DMS 273 (cell line): Measurements from ENCODE around the gene TCTN1.
"Not testable (repeated sequence)": the region's sequence is repeated elsewhere in the genome, so short reads cannot be mapped to it uniquely, and the experiment has no call there.

Source experiments
- DNase-seq: peaks from one replicate; lab custom pipeline; 2025; ENCODE audit not compliant: unreplicated experiment; lab: John Stamatoyannopoulos, UW

The TCTN1 gene

DNA sequence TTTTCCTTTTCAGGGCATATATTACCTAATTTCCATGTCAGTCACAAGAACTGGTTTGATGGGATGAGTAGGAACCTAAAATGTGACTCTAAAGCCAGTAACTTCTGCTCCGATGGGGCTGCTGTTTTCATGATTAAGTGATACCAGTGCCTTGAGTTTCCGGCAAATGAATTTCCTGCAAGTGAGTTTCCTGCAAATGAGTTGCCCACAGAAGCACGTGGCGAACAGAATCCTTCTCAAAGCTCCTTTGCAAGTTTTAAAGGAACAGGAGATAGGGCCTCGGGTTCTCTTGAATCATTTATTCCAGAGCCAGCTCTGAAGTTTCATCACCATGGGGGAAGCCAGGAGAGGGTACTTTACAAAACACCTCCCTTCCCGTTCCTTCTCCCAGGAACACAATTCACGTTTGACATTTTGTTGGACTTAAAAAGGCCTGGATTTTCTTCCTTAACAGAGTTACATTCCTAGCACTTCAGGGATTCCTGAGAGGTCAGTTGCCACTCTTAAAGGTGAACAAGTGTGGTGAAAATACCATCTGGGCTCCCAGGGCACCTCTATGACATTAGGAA lies 28.6 kb upstream of the TCTN1 start:
- no peak for DNase-seq

DNA sequence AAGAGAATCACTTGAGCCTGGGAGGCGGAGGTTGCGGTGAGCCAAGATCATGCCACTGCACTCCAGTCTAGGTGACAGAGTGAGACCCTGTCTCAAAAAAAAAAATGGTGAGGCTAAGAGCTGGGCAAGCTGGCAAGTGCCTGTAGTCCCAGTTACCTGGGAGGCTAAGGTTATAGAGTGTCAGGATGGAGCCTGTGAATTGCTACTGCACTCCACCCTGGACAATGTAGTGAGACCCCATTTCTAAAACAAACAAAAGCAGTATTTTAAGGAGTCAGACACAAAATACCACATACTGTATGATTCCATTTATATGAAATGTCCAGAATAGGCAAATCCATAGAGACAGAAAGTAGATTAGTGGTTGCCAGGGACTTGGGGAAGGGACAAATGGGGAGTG lies 26.8 kb upstream of the TCTN1 start:
- DNase-seq: not testable (repeated sequence)

DNA sequence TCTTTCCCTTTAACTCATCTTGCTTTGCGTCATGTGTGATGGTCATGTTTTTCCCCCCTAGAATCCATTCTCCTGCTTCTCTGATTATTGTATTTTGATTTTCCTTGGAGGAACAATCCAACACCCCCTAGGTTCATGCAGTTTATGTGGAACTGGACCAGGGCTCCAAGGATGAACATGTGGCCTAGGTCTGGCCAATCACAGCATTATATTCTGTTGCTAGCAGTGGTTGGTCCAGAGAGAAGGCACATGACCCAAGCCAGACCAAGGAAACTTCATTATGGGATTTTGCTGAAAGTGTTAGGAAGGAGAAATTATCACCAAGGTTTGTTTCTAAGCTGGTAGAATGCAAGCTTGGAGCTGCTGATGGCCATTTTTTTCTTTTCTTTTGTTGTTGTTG lies 23.9 kb upstream of the TCTN1 start:
- DNase-seq: no peak

DNA sequence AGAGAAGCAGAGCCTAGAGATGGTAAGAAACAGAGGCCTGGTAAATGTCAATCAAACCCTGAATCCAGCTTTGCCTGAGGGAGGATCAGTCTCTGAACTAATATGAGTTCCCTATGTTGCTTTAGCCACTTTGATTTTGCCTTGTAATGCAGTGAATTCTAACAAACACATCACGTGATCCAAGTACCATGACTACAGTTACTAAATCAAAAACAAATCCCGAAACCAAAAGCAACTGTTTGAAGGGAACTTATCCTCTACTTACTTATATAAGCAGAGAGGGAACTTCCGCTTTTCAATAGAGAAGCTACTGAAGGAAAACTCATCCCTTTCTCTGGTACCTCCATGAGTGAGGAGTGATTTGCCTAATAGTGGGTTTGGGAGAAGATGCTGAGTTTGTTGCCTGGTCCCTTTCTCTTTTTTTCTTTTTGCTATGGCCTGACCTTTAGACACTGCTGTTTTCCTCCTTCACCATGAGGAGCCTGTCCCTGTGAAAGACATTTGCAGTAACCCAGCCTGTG lies 23.1 kb upstream of the TCTN1 start:
- DNase-seq: peak; percentile 15

DNA sequence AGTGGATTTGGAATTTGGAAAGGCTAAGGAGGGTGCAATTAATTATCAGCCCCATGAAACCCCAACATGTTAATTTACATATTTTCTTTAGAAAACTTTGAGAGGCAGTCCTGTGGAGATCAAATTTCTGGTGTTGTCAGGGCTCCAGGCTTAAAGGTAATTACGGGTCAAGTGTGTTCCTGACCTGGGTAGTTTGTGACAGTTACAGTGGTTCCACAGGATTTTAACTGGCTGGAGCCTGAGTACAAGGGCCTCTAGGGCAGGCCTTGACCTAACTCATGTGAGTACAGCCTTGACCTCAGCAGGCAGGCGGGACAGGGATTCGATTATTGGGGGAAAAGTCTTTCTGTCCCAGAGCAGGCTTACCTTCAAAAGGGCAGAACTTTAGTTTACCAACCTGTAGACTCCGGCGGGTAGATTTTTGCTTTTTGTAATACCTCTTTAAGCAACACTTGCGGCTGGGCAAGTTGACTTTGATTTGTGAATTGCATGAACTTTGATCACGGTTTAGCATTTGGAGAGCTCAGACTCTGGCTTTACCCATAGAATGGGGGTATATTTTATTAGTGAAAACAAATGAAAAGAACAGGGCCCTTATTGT lies 22.4 kb upstream of the TCTN1 start:
- DNase-seq: peak; percentile 24

DNA sequence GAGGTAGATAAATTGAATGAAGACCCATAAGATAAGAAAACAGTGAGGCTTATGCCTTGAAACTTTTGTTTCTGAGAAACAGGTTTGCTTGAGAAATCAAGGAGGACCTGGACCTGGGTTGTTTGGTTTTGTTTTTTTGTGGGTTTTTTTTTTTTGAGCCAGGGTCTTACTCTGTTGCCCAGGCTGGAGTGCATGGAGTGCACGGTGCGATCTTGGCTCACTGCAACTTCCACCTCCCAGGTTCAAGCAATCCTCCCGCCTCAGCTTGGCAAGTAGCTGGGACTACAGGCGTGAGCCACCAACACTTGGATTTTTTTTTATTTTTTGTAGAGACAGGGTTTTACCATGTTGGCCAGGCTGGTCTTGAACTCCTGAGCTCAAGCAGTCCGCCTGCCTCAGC lies 21.9 kb upstream of the TCTN1 start:
- no peak for DNase-seq

DNA sequence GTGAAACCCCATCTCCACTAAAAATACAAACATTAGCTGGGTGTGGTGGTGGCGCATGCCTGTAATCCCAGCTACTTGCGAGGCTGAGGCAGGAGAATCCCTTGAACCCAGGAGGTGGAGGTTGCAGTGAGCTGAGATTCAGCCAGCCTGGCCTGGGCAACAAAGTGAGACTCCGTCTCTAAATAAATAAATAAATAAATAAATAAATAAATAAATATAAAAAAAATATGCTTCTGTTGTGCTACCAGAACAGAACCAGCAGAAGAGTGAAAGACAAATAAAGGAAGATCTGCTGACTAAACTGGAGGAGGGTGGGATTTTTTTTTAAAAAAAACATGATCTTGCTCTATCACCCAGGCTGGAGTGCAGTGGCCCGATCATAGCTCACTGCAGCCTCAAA lies 21.0 kb upstream of the TCTN1 start:
- not testable (repeated sequence) for DNase-seq

DNA sequence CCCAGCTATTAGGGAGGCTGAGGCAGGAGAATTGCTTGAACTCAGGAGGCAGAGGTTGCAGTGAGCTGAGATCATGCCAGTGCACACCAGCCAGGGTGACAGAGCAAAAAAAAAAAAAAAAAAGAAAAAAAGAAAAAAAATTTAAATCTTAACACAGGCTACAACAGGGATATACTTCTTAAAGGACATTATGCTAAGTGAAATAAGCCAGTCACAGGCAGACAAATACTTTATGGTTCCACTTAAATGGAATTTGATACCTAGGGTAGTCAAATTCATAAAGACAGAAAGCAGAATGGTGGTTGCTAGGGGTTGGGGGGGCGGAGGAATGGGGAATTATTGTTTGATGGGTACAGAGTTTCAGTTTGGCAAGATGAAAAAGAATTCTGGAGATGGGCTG lies 16.0 kb upstream of the TCTN1 start:
- no peak for DNase-seq

DNA sequence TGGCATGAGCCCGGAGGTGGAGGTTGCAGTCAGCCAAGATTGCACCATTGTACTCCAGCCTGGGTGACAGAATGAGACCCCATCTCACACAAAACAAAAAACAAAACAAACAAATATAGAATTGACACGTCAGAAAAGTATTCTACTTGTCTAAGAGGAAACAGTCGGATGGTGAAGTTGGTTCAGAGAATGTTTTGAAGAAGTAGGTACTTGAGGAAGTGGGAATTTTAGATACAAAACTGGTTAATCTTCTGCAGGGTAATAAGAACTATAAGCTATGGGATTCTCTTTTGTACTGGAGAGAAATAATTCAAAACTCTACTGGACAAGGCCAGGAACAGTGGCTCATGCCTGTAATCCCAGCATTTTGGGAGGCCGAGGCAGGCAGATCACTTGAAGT lies 14.6 kb upstream of the TCTN1 start:
- no peak for DNase-seq

DNA sequence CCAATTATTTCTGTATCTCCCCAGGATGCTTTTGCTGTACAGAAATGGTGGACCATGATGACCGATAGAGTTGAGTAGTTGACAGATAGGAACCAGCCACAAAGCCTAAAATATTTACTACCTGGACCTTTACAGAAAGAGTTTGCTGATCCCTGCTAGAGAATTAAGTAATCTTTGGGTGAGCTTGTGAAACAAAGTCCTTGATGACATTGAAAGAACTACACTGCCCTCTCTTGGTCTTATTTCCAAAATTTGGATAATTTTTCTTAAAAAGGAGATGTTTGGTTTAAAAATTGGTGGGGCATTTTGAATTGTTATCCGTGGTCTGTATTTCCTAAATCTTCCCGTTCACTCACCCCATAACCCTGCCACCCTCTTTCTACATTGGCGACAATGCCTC lies 13.7 kb upstream of the TCTN1 start:
- DNase-seq: peak; percentile 65

DNA sequence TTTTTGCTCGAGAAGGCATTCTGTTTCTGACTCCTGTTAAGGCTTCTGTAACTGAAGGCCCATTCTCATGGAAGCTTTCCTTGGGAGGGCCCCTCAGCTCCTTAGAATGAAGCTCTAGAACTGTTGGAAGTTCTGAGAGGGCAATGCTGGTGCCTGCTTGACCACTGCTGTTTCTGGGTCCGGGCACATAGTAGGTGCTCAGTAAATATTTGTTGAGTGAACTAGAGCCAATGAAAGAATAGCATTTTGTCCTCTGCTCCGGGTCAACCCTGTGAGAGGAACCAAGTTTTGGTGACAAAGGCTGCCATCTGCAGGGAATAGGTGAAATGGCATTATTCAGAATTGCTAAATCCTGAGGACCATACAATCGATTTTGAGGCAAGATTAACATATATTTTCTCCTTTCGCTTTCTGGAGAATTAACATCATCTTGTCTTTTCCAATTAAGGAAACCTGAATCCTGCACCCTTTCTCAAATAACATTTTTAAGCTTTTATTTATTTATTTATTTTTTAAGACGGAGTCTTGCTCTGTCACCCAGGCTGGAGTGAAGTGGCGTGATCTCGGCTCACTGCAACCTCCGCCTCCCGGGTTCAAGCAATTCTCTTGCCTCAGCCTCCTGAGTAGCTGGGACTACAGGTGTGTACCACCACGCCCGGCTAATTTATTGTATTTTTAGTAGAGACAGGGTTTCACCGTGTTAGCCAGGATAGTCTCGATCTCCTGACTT lies 11.7 kb upstream of the TCTN1 start:
- peak; percentile 68 for DNase-seq

DNA sequence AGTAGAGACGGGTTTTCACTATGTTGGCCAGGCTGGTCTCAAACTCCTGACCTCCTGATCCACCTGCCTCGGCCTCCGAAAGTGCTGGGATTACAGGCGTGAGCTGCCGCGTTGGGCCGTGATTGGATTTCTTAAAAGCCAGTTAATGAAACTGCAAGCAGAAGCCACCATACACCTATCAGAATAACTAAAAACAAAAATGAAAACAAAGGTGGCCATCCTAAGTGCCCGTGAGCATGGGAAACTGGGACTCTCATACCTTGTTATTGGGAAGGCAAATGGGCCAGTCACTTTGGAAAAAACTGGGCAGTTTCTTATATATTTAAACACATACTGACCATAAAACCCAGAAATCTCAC lies 7.7 kb upstream of the TCTN1 start:
- no peak for DNase-seq

DNA sequence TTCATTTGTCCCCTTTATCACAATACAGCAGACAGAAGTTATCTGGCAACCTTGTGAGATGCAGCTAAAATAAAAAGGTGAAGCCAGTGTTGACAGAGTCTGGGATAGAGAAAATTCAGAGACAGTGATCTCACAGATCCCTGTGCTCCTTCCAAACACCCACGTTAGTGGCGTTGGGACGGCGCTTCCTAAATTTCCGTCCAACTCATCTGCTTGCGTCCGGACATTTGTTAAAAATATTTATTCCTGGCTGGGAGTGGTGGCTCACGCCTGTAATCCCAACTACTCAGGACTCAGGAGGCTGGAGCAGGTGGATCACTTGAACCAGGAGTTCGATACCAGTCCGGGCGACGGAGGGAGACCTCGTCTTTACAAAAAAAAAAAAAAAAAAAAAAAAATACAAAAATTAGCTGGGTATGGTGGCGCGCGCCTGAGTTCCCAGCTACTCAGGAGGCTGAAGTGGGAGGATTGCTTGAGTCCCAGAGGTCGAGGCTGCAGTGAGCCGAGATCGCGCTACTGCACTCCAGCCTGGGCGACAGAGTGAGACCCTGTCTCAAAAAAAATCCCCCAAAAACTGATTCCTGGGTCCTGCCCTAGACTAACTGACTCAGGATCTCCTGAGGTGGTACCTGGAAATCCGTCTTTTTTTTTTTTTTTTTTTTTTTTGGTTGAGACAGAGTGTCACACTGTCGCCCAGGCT lies 708 bp upstream of the TCTN1 start:
- no peak for DNase-seq

DNA sequence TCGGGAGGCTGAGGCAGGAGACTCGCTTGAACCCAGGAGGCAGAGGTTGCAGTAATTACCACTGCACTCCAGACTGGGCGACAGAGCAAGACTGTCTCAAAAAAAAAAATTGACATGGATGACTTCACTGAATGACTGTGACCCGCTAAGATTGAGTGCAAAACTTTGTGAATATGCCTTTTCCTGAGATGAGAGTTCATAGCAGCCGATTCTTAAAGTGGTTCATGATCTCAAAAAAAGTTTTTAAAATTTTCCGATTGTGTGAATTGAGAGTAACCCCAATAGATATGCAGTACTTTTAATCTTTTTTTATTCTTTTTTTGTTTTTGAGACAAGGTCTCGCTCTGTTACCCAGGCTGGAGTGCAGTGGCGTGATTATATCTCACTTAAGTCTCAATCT lies 1.2 kb downstream of the TCTN1 start:
- no peak for DNase-seq

DNA sequence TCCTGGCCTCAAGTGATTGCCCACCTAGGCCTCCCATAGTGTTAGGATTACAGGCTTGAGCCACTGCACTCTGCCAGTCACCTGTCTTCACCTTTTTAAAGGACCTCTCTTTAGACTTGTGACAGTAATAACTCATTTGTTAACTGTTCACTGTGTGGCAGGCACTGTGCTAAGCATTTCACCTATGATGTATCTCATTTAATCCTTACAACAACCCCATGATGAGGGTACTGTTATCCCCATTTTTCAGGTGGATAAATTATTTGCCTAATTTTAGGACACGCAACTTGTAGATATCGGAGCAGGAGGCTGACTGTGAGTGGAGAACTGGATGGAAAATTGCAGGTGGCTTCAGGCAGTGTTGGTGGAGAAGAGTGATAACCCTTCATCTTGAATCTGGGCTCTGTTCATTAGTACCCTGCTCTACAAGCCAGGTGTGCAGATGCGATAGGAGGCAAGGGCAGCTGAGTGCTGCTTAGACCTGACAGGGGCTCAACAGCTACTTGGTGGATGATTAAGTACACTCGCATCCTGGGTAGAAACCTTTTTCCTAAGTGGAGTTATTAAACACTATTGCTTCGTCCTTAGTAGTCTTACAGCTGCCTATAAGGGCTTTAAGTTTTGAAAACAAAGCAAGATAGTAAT lies 2.7 kb downstream of the TCTN1 start:
- DNase-seq: no peak

DNA sequence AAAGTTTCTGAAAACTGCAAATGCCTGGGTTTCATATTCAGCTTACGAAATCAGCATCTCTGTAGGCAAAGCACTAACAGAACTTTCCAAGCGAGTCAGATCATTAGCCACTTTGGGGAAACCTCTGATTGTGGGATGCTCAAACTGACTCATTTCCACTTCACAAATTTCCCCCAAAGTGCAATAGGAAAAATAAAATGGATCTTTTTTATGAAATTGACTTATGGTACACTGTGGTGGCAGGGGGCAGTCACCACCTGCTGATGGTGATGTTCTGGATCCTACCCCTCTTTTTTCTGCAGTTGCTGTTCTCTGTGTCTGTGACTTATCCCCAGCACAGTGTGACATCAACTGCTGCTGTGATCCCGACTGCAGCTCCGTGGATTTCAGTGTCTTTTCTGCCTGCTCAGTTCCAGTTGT lies 5.6 kb downstream of the TCTN1 start:
- DNase-seq: no peak

DNA sequence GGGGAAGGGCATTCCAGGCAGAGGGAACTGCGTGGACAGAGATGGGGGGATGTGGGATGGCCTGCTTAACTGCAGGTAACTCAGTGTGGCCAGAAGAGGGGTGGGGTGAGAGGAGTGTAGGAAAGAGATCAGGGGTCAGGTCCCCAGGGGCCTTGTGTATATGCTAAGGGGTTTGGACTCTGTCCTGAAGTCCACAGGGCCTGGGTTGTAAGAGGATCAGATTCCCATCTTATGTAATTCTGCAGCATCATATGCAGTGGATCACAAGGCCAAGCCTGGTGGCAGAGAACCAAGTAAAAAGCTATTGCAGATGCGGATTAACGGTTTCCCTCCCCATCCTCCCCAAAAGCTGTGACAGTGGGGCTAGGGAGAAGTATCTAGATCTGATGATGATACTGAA lies 8.7 kb downstream of the TCTN1 start:
- DNase-seq: no peak

DNA sequence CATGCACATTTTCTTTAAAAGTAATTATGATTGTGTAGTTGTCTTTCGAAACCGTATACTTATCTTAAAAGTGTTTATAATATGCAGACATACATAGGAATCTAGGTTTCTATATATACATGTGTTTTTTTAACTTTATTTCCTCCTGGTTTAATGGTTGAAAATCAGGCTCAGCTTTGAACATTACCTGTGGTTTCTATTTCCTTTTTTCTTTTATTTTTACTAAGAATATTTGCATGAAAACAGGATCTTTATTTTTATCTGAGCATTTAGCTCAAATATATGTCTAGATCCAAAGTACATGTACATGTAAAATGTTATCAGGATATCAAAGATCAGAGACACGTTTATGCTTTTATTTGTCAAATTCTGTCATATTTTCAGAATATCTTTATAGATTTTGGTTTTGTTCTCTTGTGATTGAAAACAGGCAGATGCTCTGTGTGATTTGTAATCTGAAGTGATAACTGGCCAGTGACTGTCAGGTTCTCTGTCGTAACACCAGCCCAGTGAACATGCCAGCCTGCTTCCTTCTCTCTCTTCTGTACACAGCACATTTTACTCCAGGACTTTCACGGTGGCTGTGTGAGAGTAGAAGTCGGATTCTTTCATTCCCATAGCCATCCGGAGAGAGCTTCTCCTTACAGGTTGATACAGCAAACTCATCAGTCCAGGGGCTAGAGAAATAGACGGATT lies 13.7 kb downstream of the TCTN1 start:
- no peak for DNase-seq

DNA sequence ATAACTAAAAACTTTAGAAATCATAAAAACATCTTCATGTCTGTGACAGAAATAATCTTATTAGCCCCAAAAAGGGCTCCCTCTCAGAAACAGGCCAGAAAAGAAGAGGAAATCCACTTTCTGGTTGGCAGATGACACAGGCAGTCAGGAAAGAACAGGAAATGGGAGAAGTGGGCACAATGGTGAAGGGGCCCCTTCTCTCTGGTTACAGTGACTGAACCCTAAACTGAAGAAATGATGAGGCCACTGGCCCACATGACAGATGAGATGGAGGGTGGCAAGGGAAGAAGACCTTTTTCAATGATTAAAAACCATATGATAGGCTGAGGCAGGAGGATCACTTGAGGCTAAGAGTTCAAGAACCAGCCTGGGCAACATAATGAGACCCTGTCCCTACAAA lies 21.1 kb downstream of the TCTN1 start:
- no peak for DNase-seq

DNA sequence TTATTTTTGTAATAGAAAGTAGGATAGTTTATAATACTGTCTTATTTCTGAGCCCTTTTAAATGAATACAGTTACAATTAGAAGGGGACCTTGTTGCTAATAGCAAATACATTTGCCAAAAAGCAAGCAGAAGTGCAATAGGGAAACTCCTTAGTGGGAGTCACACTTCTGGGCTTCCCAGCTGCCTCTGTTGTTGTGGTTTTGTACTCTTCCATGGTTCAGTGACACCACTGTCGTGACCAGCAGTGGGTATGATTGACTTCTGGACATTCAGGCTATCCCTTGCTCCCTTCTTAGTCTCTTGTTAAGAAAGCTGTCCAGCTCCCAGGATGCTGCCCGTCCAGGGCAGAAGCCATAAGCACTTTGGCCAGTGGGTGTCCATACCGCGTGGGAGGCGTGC lies 22.6 kb downstream of the TCTN1 start:
- DNase-seq: no peak
